GM20431 (cell line): Measurements from ENCODE around the gene CST8.
"Not testable (repeated sequence)": the region's sequence is repeated elsewhere in the genome, so short reads cannot be mapped to it uniquely, and the experiment has no call there.

Source experiments
- in situ Hi-C: fragments of 300-500 bp; cut with MseI, MboI; formaldehyde crosslinking; loops from one replicate; pipeline ENCODE4 v1.15.0; 2020; ENCODE audit warnings: low sequenced_read_pairs; ENCODE audit not compliant: unreplicated experiment

The CST8 gene, protein sequence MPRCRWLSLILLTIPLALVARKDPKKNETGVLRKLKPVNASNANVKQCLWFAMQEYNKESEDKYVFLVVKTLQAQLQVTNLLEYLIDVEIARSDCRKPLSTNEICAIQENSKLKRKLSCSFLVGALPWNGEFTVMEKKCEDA

DNA sequence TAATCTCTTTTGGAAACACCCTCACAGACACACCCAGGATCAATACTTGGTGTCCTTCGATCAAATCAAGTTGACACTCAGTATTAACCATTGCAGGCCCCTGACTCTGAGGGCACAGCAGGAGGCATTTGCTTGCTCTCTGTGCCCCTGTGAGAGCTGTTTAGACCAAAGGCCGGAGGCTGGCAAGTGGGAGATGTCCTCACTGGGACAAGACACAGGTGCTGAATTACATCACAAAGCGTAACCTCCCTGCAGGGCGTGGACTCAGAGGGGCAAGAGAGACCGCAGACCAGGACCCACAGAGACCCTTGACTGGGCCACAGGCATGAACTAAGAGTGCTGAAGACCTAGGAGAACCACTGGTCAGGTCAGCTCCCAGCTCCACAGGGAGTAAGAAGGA, at the start of gene CST8:
CST8 (plus strand) TSS at position 301 of the 400 bp plus-strand sequence. CDS start 551 bp downstream, outside the sequence.
- in situ Hi-C loops: no loop called here

DNA sequence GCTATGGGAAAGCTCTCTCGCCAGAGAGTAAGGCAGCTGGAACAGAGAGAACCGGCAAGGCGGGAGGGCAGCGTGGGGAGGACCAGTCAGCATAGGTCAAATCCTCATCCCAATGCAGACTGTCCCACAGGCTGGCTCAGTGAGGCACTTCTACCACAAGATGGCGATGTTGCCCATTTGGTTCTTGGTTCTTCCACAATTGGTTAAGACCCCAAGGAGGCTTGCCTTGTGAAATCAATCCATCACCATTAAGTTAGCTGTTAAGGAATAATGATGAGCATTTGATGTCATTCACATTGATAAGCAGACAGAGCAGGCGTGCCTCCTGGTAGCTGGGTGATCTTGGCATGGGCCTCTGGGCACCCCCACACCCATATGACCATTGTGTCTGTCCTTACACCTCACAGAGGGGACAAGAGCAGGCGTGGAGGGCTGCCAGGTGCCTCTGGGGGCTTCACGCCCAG, 49.0 kb upstream of the CST8 start:
- in situ Hi-C loops: loop anchor here (10.0 kb wide), 1 partner anchor 163 kb away; the partner anchor contains the start of gene CST9

DNA sequence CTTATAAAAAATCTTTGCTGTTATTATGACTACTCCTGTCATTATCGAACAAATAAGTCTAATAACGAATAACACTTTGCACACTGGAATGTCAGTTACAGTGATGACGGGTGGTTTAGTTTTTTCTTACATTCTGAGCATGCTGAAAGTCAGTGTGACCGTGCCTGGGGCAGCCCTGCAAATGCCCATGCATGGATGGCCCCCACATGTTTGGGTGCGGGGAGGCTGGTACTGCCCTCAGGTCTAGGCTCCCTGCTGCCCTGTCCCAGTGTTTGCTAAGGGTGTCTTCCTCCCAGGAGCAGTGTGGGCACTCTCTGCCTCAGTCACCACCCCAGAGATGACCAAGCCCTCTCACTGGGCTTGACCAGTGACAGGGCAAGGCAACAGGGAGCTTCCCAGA, 48.5 kb upstream of the CST8 start:
- in situ Hi-C loops: loop anchor here (10.0 kb wide), 1 partner anchor 162 kb away; the partner anchor contains the start of gene CST9

DNA sequence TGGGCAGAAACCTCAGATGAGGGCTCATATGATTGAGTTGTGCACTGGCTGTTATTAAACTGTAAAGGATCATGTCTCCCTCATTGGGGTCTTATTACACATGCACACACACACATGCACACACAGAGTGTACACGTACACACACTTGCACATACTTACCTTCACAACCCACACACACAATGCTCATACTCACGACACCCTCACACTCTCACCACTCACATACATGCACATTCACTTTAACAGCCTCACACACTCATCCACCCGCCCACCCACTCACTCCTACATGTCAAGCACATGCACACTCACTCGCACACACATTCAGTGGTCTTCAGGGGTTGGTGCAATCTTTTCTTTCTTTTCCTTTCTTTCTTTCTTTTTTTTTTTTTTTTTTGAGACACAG, 46.1 kb upstream of the CST8 start:
- in situ Hi-C loops: loop anchor here (10.0 kb wide), 1 partner anchor 160 kb away; the partner anchor contains the start of gene CST9

DNA sequence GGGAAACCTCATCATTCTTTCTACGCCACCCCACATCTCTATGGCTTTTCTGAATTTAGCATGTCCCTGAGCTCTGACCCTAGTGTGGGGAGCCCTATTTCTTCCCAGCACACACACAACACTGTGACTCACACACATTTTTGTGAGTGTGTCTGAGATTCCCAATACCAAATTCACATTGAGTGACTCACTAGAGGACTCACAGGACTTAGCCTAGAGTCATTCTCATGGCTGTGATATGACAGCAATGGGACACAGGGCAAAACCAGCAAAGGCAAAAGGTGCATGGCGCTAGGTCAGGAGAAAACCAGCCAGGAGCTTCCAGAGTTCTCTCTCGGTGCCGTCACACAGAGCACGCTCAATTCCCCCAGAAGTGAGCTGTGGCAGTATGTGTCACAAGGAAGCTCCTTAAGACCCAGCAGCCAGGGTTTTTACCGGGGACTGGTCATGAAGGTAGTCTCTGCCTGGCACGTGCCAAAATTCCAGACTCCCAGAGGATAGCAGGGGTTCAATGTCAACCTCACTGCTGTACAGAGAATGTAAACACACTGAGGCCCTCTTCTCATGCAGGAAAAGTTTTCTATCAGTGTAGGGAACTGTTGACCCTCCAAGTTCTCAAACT, 45.2 kb upstream of the CST8 start:
- in situ Hi-C loops: loop anchor here (10.0 kb wide), 1 partner anchor 159 kb away; the partner anchor contains the start of gene CST9

DNA sequence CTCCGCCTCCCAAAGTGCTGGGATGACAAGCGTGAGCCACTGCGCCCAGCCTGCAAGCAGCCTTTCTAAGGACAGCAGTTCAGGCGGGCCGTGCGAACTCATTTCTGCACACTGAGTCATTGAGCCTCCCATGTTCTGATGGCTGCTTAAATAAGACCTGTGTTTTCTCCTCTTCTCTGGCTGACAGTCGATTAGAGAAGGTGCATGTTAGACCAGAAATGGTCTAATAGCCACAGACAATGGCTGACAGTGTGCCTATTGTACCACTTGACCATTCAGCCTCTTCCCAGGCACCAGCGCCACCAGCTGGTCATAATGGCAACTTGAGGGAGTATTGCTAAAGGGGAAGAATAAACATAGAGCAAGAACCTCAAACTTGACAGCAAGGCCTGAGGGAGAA, 44.4 kb upstream of the CST8 start:
- in situ Hi-C loops: loop anchor here (10.0 kb wide), 1 partner anchor 158 kb away; the partner anchor contains the start of gene CST9

DNA sequence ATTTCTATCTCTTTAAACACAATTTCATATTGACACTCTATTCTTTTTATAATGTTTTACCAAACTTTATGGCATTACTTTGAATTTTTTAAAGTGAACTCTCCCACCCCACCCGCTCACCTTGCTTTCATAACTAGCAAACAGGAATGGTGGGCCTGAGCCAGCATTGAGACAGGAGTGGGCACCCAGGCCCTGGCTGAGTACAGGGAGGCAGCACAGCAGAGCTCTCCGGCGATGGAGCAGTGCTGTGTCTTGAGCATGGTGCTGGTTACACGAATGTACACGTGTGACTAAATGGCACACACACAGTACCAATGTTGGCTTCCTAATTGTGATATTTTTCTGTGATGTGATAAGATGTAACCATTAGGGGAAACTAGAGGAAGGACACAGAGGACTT, 42.8 kb upstream of the CST8 start:
- in situ Hi-C loops: loop anchor here (10.0 kb wide), 1 partner anchor 157 kb away; the partner anchor contains the start of gene CST9

DNA sequence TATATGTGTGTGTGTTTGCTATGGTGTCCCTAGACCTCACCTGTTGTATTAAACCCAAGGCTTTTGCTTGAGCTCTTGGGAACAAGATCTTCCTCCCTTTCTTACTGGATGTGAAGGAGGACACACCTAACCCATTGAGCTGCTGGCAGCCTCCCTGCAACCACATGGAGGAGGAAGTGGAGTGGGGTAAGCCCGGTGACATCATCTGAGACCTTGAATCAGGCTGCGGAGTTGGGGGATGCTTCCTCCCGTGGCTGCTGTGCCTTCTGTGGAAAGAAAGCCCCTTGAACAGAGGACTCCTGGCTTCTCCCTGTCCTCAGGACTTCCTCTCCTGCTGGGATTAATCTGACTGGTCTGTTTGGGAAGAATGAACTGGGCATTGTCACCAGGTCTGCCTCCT, 41.5 kb upstream of the CST8 start:
- in situ Hi-C loops: loop anchor here (10.0 kb wide), 1 partner anchor 155 kb away; the partner anchor contains the start of gene CST9

DNA sequence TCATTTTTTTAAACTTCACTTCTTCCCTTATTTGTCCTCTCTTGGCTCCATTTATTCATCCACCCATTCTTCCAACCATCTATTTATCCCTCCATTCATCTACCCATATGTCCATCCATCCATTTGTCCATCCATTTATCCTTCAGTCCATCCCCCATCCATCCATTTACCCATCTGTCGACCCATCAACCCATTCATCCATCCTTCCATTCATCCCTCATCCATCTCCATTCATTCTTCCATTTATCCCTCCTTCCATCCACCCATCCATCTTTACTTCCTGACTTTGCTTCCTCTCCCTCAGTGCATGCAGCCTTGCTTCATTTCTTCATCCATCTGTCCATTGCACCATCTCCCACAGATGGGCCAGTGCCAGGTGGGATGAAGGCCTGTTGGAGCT, 40.0 kb upstream of the CST8 start:
- in situ Hi-C loops: no loop called here

DNA sequence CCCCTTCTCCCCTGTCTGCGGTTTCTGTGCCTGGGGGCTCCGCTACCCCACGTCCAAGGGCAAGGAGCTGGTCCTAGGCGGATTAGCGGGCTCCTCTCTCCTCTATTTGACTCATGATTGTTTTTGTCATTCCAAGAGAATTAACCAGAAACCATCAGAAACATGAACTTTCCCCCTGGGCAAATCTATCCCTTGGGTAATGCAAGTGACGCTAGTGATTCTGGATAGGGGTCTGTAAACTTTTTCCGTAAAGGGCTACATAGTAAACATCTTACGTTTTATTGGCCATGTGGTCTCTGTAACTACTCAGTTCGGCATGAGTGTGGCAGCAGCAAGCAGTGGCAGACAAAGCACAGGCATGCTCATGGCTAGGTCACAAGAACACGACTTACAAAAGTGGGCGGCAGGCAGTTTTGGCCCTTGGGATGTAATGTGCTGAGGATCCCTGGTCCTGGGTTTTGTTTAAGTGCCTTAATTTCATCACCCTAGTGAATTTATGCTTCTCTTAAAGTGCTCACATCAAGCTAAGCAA, 38.9 kb upstream of the CST8 start:
- in situ Hi-C loops: no loop called here

DNA sequence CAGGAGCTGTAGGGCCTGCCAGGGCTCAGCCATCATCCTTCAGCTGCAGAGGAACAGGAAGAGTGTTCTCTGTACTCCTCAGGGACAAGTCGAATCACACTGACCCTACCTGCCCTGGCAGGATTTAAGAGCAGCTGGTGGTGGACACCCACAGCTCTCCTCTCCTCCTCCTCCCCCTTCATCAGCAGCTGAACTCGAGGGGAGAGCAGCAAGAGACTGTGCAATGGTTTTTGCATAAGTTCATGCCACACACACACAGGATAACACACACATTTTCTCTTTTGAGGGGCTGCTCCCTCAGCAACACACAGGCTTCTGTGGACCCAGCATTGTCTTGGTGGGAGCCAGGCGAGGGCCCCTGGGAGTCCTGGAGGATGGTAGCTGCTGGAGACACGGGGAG, 38.1 kb upstream of the CST8 start, which contains the start of gene CST11:
CST11 (minus strand) TSS at position 101 of the 400 bp plus-strand sequence; CDS start at position 36, 65 bp downstream.
- in situ Hi-C loops: no loop called here

DNA sequence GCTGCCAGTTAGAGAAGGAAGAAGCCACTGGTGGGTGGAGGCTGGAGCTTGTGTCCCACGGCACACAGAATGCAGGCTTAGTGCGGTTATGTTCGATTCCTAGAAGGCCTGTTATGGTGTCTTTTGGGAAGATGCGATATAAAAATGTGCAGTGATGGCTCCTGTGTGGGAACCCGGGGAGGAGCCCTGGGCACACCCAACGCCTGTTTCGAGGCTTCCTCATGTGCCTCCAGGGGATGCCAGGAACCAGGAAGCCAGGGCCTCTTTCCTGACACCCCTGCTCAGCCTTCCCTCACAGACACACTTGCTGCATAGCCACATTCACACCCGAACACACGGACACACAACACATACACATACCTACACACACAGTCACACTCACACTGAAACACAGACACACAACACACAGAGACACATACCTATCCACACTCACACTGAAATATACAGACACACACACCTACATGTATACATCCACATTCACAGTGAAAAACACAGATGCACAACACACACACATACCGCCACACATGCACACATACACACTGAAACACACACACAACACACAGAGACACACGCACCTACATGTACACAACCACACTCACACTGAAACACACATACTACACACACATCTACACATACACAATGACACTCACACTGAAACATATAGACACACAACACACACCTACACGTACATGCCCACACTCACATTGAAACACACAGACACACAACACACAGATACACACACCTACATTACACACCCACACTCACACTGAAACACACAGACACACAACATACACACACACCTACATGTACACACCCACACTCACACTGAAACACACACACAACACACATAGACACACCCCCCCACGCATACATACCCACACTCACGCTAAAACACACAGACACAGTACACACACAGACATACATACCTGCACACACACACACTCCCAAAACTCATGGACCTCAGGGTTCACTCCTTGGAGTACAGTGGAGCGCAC, 37.1 kb upstream of the CST8 start:
- in situ Hi-C loops: no loop called here

DNA sequence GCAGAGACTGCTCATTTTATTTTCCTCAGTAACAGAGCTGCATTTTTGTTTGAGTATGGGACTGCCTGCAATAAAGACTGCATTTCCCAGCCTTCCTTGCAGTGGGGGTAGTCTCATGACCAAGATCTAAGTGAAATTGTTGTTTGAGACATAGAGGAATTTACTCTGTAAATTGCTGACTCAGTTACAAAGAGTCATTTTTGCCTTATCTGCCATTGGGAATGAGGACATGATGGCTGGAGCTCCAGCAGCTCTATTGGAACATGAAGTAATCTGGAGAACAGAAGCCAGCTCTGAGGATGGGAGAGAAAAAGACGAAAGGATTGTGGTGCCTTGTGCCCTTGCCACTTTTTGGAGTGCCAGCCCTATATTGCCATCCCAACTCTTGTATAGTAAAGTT, 36.1 kb upstream of the CST8 start:
- in situ Hi-C loops: no loop called here

DNA sequence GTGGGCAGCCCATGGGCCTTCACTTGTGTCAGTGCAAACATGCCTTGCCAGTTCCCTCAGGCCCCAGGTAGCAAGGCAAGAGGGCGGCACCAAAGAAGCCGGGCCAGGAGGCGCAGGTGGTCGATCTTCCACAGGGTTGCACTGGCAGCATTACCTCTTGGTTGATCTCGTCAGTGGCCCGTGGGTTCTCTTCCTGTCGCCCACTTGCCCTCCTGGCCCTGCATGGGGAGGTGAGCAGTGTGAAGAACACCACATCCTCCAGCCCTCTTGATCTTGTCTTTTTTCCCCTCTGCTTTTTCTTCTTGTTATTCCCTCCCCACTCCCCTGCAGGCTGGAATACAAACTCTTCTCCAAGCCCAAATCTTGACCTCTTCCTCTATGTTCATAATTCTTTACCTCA, 35.3 kb upstream of the CST8 start:
- in situ Hi-C loops: no loop called here

DNA sequence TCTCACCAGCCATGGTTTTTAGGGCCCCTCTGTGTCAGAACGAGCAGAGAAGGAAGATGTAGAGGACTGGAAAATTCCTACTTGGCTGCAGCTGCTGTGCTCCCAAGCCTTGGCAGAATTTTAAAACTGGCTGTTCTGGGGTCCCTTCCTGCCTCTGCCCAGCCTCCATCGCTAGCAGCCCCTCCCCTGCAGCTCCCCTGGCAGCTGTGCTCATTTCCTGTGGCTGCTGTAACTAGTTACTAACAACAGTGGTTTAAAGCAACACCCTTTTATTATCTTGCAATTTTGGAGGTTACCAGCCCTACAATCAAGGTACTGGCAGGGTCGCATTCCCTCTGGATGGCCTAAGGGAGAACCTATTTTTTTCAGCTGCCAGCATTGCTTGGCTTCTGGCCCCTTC, 34.5 kb upstream of the CST8 start:
- in situ Hi-C loops: no loop called here

DNA sequence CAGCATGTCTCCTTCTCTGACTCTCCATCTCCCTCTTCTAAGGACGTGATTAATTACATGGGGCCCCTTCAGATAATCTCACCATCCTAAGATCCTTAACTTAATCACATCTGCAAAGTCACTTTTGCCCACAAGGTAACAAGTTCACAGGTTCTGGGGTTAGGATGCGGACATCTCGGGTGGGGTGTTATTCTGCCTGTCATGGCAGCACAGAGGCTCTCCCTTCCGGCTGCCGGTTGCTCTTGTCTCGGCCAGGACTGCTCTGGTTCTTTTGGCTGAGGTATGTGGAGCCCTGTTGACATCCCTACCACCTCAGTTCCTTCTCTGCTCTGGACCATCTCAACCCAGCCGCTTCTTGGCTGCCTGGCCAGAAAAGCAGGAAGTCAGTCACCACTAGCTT, 34.0 kb upstream of the CST8 start:
- in situ Hi-C loops: no loop called here

DNA sequence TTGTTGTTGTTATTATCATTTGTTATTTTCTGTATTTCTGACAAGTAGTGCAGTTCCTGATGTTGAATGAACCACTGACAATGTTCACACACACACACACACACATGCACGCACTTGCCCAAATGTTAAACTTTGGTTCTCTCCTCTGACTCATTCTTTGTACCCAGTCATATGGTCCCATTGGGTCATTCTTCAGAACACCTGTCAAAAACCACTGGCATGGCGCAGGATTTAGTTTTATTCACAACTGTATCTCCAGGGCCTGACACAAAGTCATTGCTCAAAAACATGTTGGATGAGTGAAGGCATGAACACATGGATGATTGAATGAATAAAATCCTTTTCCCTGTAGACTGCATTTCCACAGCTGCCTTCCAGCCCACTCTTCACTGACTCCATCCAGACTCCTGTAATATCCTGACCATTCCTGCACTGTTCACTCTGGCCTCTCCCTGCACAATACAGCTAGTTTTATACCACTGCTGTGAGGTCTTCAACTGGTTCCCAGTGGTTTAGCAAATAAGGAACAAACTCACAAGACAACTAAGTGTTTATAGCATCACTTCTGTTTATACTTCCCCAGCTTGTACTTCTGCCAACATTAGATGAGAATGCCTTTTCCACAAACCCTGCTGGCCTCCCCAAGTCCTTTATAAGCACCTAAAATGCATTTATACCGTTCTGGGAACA, 31.3 kb upstream of the CST8 start:
- in situ Hi-C loops: no loop called here

DNA sequence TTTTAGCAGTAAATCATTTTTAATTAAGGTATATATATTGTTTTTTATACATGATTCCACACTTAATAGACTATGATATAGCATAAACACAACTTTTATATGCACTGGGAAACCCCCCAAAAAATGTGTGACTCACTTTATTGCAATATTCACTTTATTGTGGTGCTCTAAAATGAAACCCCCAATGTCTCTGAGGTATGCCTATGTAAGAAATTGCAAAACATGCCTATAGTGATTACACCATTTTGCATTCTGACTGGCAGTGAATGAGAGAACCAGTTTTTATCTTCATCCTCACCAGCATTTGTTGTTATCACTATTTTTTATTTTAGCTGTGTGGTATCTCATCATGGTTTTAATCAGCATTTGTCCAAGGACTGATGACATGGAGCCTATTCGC, 29.7 kb upstream of the CST8 start:
- in situ Hi-C loops: no loop called here

DNA sequence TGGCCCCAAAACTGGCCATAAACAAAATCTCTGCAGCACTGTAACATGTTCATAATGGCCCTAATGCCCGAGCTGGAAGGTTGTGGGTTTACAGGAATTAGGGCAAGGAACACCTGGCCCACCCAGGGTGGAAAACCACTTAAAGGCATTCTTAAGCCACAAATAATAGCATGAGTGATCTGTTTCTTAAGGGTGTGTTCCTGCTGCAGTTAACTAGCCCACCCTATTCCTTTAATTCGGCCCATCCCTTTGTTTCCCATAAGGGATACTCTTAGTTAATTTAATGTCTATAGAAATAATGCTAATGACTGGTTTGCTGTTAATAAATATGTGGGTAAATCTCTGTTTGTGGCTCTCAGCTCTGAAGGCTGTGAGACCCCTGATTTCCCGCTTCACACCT, 24.0 kb upstream of the CST8 start:
- in situ Hi-C loops: not testable (repeated sequence)
